K562 (cell line): Measurements from ENCODE around the gene WDR62. TPM values are rescaled to one million over a fixed set of nuclear protein-coding genes. Genes with fewer than 3 reads are reported as not detected.

Experiments
- ATAC-seq: fragments of 200-7000 bp; cut with Tn5 transposase; 3 replicates; pipeline ENCODE4 v1.9.1; 2020; ENCODE audit warnings: moderate library complexity
- BruUV-seq: library from RNA; stranded (reverse); fragments of 400-500 nt; replicated peaks from 2 replicates; lab custom pipeline; 2021; lab: Mats Ljungman, UMichigan
- CTCF ChIA-PET: fragments of 300-600 bp; formaldehyde crosslinking; extraction: SDS; loops from one replicate; lab custom pipeline; 2021; ENCODE audit warnings: low intra/inter-chr PET ratio; lab: Yijun Ruan, JAX
- POLR2A ChIA-PET: fragments of 300-600, 350-650 bp; sonication (Branson Sonifier 250); formaldehyde crosslinking; extraction: SDS; loops from one replicate; lab custom pipeline; 2021; ENCODE audit warnings: antibody characterized with exemption, inconsistent platforms; lab: Yijun Ruan, JAX
- DNase-seq, 4 experiments: peaks; one replicate each; pipeline versions ENCODE4 v3.0.0 to v3.0.0-alpha.2; 2011 to 2018; ENCODE audit warnings: low spot score in 3 of 4, mixed read lengths in 3 of 4; ENCODE audit errors: extremely low read depth in 1 of 4
- FAIRE-seq: peaks from 2 replicates; lab custom pipeline; 2011; peaks lifted over from hg19 to GRCh38; lab: Jason Lieb, UNC
- H2AFZ ChIP-seq: 2 replicates; pipeline ENCODE4 v1.6.0; 2011; ENCODE audit warnings: low read depth, low read length, control low read depth, inconsistent platforms
- H3K27ac ChIP-seq: fragments of 200-600 bp; 3 replicates; pipeline ENCODE4 v1.8.0; 2011; ENCODE audit warnings: low read depth, mild to moderate bottlenecking, control low read depth, inconsistent platforms, low read length, moderate library complexity, mixed read lengths; ENCODE audit errors: extremely low read depth
- H3K27me3 ChIP-seq, 2 experiments: fragments of 300-600 bp in 1 of 2; 2 replicates in 1 of 2; 3 replicates in 1 of 2; pipeline versions ENCODE4 v1.6.0 to v1.8.0; 2011; ENCODE audit warnings: inconsistent platforms in 2 of 2, low read length in 2 of 2, mild to moderate bottlenecking in 1 of 2, mixed read lengths in 1 of 2, moderate library complexity in 1 of 2; ENCODE audit not compliant: control insufficient read depth in 2 of 2, insufficient read depth in 2 of 2
- H3K36me3 ChIP-seq: fragments of 300-600 bp; 3 replicates; pipeline ENCODE4 v1.8.0; 2011; ENCODE audit warnings: mild to moderate bottlenecking, low read length, inconsistent platforms; ENCODE audit not compliant: control insufficient read depth, insufficient read depth
- H3K4me1 ChIP-seq, 2 experiments: fragments of 200-600 bp in 1 of 2; replicated peaks in 1 of 2; 2 replicates in 1 of 2; 3 replicates in 1 of 2; pipeline versions ENCODE4 v1.5.1 to v1.8.0; 2011; ENCODE audit warnings: inconsistent platforms in 2 of 2, low read length in 2 of 2, mild to moderate bottlenecking in 1 of 2, mixed read lengths in 1 of 2, moderate library complexity in 1 of 2; ENCODE audit not compliant: control insufficient read depth in 2 of 2, insufficient read depth in 2 of 2
- H3K4me2 ChIP-seq: 2 replicates; pipeline ENCODE4 v1.6.1; 2011; ENCODE audit warnings: low read length, control low read depth, inconsistent platforms, mixed read lengths; ENCODE audit not compliant: insufficient read depth
- H3K4me3 ChIP-seq: fragments of 200-600 bp; sonication (generic), shearing (Covaris generic); 2 replicates; pipeline ENCODE4 v1.5.1; 2016; ENCODE audit warnings: control low read depth, inconsistent platforms
- H3K79me2 ChIP-seq: fragments of 200-600 bp; 3 replicates; pipeline ENCODE4 v1.8.0; 2011; ENCODE audit warnings: low read length, inconsistent platforms; ENCODE audit not compliant: control insufficient read depth, insufficient read depth
- H3K9ac ChIP-seq, 2 experiments: 2 replicates each; pipeline versions ENCODE4 v1.6.0 to v1.6.1; 2011; ENCODE audit warnings: low read depth in 2 of 2, low read length in 2 of 2, control low read depth in 1 of 2, inconsistent platforms in 1 of 2, mild to moderate bottlenecking in 1 of 2, mixed read lengths in 1 of 2; ENCODE audit not compliant: insufficient read depth in 1 of 2
- H3K9me1 ChIP-seq: one replicate; pipeline ENCODE4 v1.6.0; 2011; ENCODE audit warnings: inconsistent platforms, mild to moderate bottlenecking, low read length, moderate library complexity; ENCODE audit not compliant: control insufficient read depth, insufficient read depth
- H3K9me3 ChIP-seq: replicated peaks from 2 replicates; pipeline ENCODE4 v1.5.1; 2011; ENCODE audit warnings: low read depth, low read length, inconsistent platforms; ENCODE audit not compliant: control insufficient read depth, insufficient read depth
- H4K20me1 ChIP-seq: replicated peaks from 2 replicates; pipeline ENCODE4 v1.6.1; 2011; ENCODE audit warnings: low read length, inconsistent platforms, mixed read lengths; ENCODE audit not compliant: control insufficient read depth, insufficient read depth
- CREB1 ChIP-seq, 2 experiments: sonication (generic) in 1 of 2; formaldehyde crosslinking in 1 of 2; IDR thresholded peaks; 2 replicates each; pipeline versions ENCODE4 v1.6.1 to v1.8.0; 2012 to 2022; ENCODE audit warnings: inconsistent platforms in 1 of 2, mild to moderate bottlenecking in 1 of 2, missing genetic modification reagents in 1 of 2, moderate library complexity in 1 of 2
- DACH1 ChIP-seq: fragments of 450-650 bp; IDR thresholded peaks from 2 replicates; pipeline ENCODE4 v1.6.1; 2018; ENCODE audit not compliant: partially characterized antibody
- DDX20 ChIP-seq: fragments of 450-650 bp; IDR thresholded peaks from 2 replicates; pipeline ENCODE4 v1.6.1; 2016; ENCODE audit warnings: missing genetic modification characterization, low read depth, mild to moderate bottlenecking, missing compliant biosample characterization, moderate library complexity
- ETV6 ChIP-seq, 3 experiments: fragments of 150-350 bp in 1 of 3; sonication (generic) in 1 of 3; formaldehyde crosslinking in 1 of 3; IDR thresholded peaks; 2 replicates each; pipeline versions ENCODE4 v1.6.1 to v1.8.0; 2014 to 2022; ENCODE audit warnings: borderline replicate concordance in 2 of 3, low read depth in 2 of 3, antibody characterized with exemption in 1 of 3, low read length in 1 of 3, mild to moderate bottlenecking in 1 of 3, missing genetic modification reagents in 1 of 3
- FOS ChIP-seq: IDR thresholded peaks from 3 replicates; pipeline ENCODE4 v1.6.1; 2011; ENCODE audit not compliant: insufficient read length; ENCODE audit errors: extremely low read depth
- GABPA ChIP-seq: fragments of 200-800 bp; sonication (Bioruptor generic); conservative IDR thresholded peaks from 2 replicates; pipeline ENCODE4 v1.6.1; 2016; ENCODE audit warnings: low read depth, missing genetic modification characterization, missing compliant biosample characterization
- KAT2B ChIP-seq: IDR thresholded peaks from one replicate; pipeline ENCODE4 v1.6.1; 2012; ENCODE audit warnings: low read depth, mild to moderate bottlenecking, control low read depth, inconsistent platforms, low read length, moderate library complexity
- MECOM ChIP-seq: fragments of 250-450 bp; sonication (Bioruptor Pico); IDR thresholded peaks from 2 replicates; pipeline ENCODE4 v1.8.0; 2022; ENCODE audit warnings: inconsistent platforms
- PCBP1 ChIP-seq: fragments of 200-400 bp; formaldehyde crosslinking; IDR thresholded peaks from 2 replicates; pipeline ENCODE4 v1.6.1; 2018; ENCODE audit warnings: mild to moderate bottlenecking, low read depth, low read length; ENCODE audit not compliant: poor library complexity, severe bottlenecking
- SMAD3 ChIP-seq: fragments of 450-650 bp; formaldehyde crosslinking; conservative IDR thresholded peaks from 2 replicates; pipeline ENCODE4 v1.4.0; 2020; ENCODE audit warnings: mild to moderate bottlenecking
- ZBTB1 ChIP-seq: sonication (generic); formaldehyde crosslinking; IDR thresholded peaks from 2 replicates; pipeline ENCODE4 v1.8.1; 2023; ENCODE audit warnings: missing genetic modification reagents, low read depth, mild to moderate bottlenecking, borderline replicate concordance
- ZNF212 ChIP-seq: fragments of 450-650 bp; formaldehyde crosslinking; IDR thresholded peaks from 2 replicates; pipeline ENCODE4 v1.4.0; 2020; ENCODE audit warnings: mild to moderate bottlenecking
- ZNF398 ChIP-seq: fragments of 250-450 bp; sonication (Bioruptor Pico); IDR thresholded peaks from 2 replicates; pipeline ENCODE4 v1.8.0; 2021; ENCODE audit warnings: moderate library complexity, mild to moderate bottlenecking, inconsistent platforms
- WGBS: fragments of 100-300 bp; shearing (Covaris generic); methylation state at CpG from one replicate; pipeline ENCODE4 v1.1.6; 2016; ENCODE audit warnings: low coverage, mixed read lengths; ENCODE audit not compliant: insufficient coverage; ENCODE audit errors: missing lambda C conversion rate; 5-methylcytosine and 5-hydroxymethylcytosine counted together
- in situ Hi-C: fragments of 300-500 bp; cut with MboI; formaldehyde crosslinking; loops from 4 replicates; pipeline ENCODE4 v1.15.0; 2018; ENCODE audit warnings: inconsistent platforms, mixed read lengths
- intact Hi-C: fragments of 100-400 bp; cut with micrococcal nuclease; formaldehyde crosslinking; loops from 2 replicates; pipeline ENCODE4 v1.14.2; 2022
- polyA plus RNA-seq, 8 experiments: library from polyadenylated mRNA; depleted of rRNA in 4 of 8; stranded (reverse) in 5 of 8; unstranded in 3 of 8; fragments of >200 nt; fragmentation: Nextera tagmentation in 2 of 8; fragmentation: Illumina TruSeq in 1 of 8; extraction: Ambion mirVana in 2 of 8; extraction: Trizol in 1 of 8; gene quantifications; 2 replicates each; pipeline versions ENCODE4 v1.2.1 to v1.2.3, GENCODE V29; 2011 to 2014; ENCODE audit warnings: inconsistent platforms in 1 of 8, missing spikeins in 1 of 8
- total RNA-seq, 7 experiments: library from RNA; depleted of rRNA in 6 of 7; stranded (reverse); fragments of >200 nt in 6 of 7; fragmentation: Illumina TruSeq in 2 of 7; extraction: Trizol in 2 of 7; gene quantifications; 2 replicates each; pipeline versions ENCODE4 v1.2.1 to v1.2.3, GENCODE V29; 2011 to 2021; ENCODE audit warnings: low replicate concordance in 1 of 7

The WDR62 gene
- total and polyA plus RNA-seq, 9 of the 15 experiments (the other 6 are each of a cell fraction or from before 2014, with no cell fraction given) = 0.35 to 32.8 (median 14.4) TPM

- Histone ChIP-seq H3K4me1 (no peaks in the 10 kb centered on the region), H3K9ac (no peak overlapping the region), H3K27ac (no peak overlapping the region), H3K79me2 (no peaks in the 10 kb centered on the region), H2AFZ (no peak overlapping the region), H3K4me3 (no peak overlapping the region)
- intact Hi-C loops = no loop called here
- in situ Hi-C loops = no loop called here
- CTCF ChIA-PET = no interaction called here
- TF ChIP-seq PCBP1 = no peak
- no peak for TF ChIP-seq SMAD3 (CRISPR knock-in tag)
- no peak for TF ChIP-seq MECOM (CRISPR knock-in tag)
- TF ChIP-seq ZNF212 (CRISPR knock-in tag) = no peak
- TF ChIP-seq, all 486 proteins: peak for 0
- DNase-seq (no peak), ATAC-seq (no peak), FAIRE-seq (no peak)
- BruUV-seq = no TSS peak
- no peaks in the 10 kb centered on the region; the same call in 1 of the 2 replicates for H4K20me1 ChIP-seq
- H3K4me2 ChIP-seq = no peak overlapping the region
- H3K9me1 ChIP-seq = no peaks in the 10 kb centered on the region
- no peaks in the 10 kb centered on the region for H3K9me3 ChIP-seq
- peaks cover 87% of the 10 kb centered on the region for H3K36me3 ChIP-seq
- WGBS = 93% methylated on average over 7 of the region's 7 CpGs
- POLR2A ChIA-PET = interaction anchor here (0.7 to 1.6 kb wide), 3 partner anchors 9 to 111 kb away, joined by 3 read pairs; no protein-coding TSS in a partner anchor
- H3K27me3 ChIP-seq = no peaks in the 10 kb centered on the region
Measured at GRCh38 chr19:36081894-36082293, 27.2 kb downstream of the WDR62 start.

- H3K4me1 ChIP-seq = no peaks in the 10 kb centered on the region
- no TSS peak for BruUV-seq
- ATAC-seq (no peak), DNase-seq (no peak), FAIRE-seq (no peak)
- no peaks in the 10 kb centered on the region for H3K9me1 ChIP-seq
- CTCF ChIA-PET = no interaction called here
- H3K27ac ChIP-seq = no peak overlapping the region
- H3K79me2 ChIP-seq = no peaks in the 10 kb centered on the region
- no peak overlapping the region for H2AFZ ChIP-seq
- no peak for TF ChIP-seq ETV6 (IDR thresholded peaks at IDR 0.05; ENCODE audit: borderline replicate concordance in 1 of 2, low read depth in 2 of 2, low read length in 1 of 2)
- no peak for TF ChIP-seq ETV6 (CRISPR knock-in tag; IDR thresholded peaks at IDR 0.05; ENCODE audit: borderline replicate concordance)
- no peak for TF ChIP-seq KAT2B
- TF ChIP-seq DDX20 (tag) = no peak
- no peak for TF ChIP-seq DACH1
- TF ChIP-seq ZBTB1 = no peak
- TF ChIP-seq CREB1 (IDR thresholded peaks at IDR 0.05) = no peak
- TF ChIP-seq CREB1 (CRISPR knock-in tag; IDR thresholded peaks at IDR 0.05) = no peak
- TF ChIP-seq GABPA = no peak
- TF ChIP-seq ZNF398 (CRISPR knock-in tag) = no peak
- no peak for TF ChIP-seq FOS
- no peaks in the 10 kb centered on the region for H3K27me3 ChIP-seq
- H3K36me3 ChIP-seq = peaks cover 85% of the 10 kb centered on the region
- no peak overlapping the region for H3K9ac ChIP-seq
- no peaks in the 10 kb centered on the region; the same call in 1 of the 2 replicates for H4K20me1 ChIP-seq
- no peak overlapping the region for H3K4me2 ChIP-seq
- H3K9me3 ChIP-seq = no peaks in the 10 kb centered on the region
- intact Hi-C loops = no loop called here
- WGBS = 94% methylated on average over 13 of the region's 13 CpGs
- in situ Hi-C loops = no loop called here
- POLR2A ChIA-PET = interaction anchor here (0.7 to 1.6 kb wide), 5 partner anchors 8 to 342 kb away, joined by 3 read pairs; no protein-coding TSS in a partner anchor
- H3K4me3 ChIP-seq = no peak overlapping the region
Measured at GRCh38 chr19:36082916-36083315, 28.2 kb downstream of the WDR62 start.
